HEK293 (cell line): ENCODE data around the gene PRKAG2.

Experiments used
- CTCF ChIA-PET: fragments of 350-600 bp; formaldehyde crosslinking; extraction: SDS; loops from one replicate; lab custom pipeline; 2021; ENCODE audit warnings: antibody characterized with exemption; lab: Yijun Ruan, JAX
- POLR2A ChIA-PET: fragments of 300-600 bp; formaldehyde crosslinking; extraction: SDS; loops from one replicate; lab custom pipeline; 2020; ENCODE audit warnings: antibody characterized with exemption, inconsistent platforms; lab: Yijun Ruan, JAX
- H3K27ac ChIP-seq: fragments of 200-500 bp; sonication (Bioruptor generic); 2 replicates; pipeline ENCODE4 v1.5.1; 2014; ENCODE audit warnings: low read depth, low read length, control low read depth, inconsistent platforms; ENCODE audit errors: extremely low read depth
- H3K36me3 ChIP-seq, 2 experiments: fragments of 200-500 bp in 1 of 2; sonication (Bioruptor generic) in 1 of 2; 1 replicate in 1 of 2; 2 replicates in 1 of 2; pipeline ENCODE4 v1.5.1; 2014 to 2017; ENCODE audit warnings: inconsistent platforms in 2 of 2, low read length in 2 of 2; ENCODE audit not compliant: control insufficient read depth in 2 of 2, insufficient read depth in 1 of 2
- H3K4me1 ChIP-seq: fragments of 200-500 bp; sonication (Bioruptor generic); 2 replicates; pipeline ENCODE4 v1.5.1; 2014; ENCODE audit warnings: mild to moderate bottlenecking, low read length, inconsistent platforms; ENCODE audit not compliant: control insufficient read depth, insufficient read depth
- H3K4me3 ChIP-seq: 2 replicates; pipeline ENCODE4 v1.5.1; 2011; ENCODE audit warnings: low read depth, mild to moderate bottlenecking, control low read depth, low read length, moderate library complexity
- H3K9me3 ChIP-seq: fragments of 200-500 bp; sonication (Bioruptor generic); 2 replicates; pipeline ENCODE4 v1.5.1; 2014; ENCODE audit warnings: low read depth, low read length, inconsistent platforms; ENCODE audit not compliant: control insufficient read depth, insufficient read depth
- EGR2 ChIP-seq: fragments of 450-650 bp; formaldehyde crosslinking; IDR thresholded peaks from 2 replicates; pipeline ENCODE4 v1.5.1; 2016; ENCODE audit warnings: low read depth, missing biosample characterization, missing genetic modification characterization
- GLIS1 ChIP-seq: fragments of 450-650 bp; formaldehyde crosslinking; IDR thresholded peaks from 2 replicates; pipeline ENCODE4 v1.5.1; 2016; ENCODE audit warnings: missing biosample characterization, missing genetic modification characterization
- OSR2 ChIP-seq: fragments of 450-650 bp; formaldehyde crosslinking; IDR thresholded peaks from 2 replicates; pipeline ENCODE4 v1.5.1; 2016; ENCODE audit warnings: missing biosample characterization, missing genetic modification characterization
- PRDM10 ChIP-seq: fragments of 450-650 bp; formaldehyde crosslinking; IDR thresholded peaks from 2 replicates; pipeline ENCODE4 v1.5.1; 2016; ENCODE audit warnings: missing biosample characterization, missing genetic modification characterization
- RBAK ChIP-seq: fragments of 450-650 bp; formaldehyde crosslinking; IDR thresholded peaks from 2 replicates; pipeline ENCODE4 v1.5.1; 2016; ENCODE audit warnings: missing biosample characterization, missing genetic modification characterization
- REPIN1 ChIP-seq: fragments of 450-650 bp; formaldehyde crosslinking; IDR thresholded peaks from 2 replicates; pipeline ENCODE4 v1.5.1; 2017; ENCODE audit warnings: missing biosample characterization, missing genetic modification characterization, low read depth
- SP7 ChIP-seq: fragments of 450-650 bp; formaldehyde crosslinking; IDR thresholded peaks from 2 replicates; pipeline ENCODE4 v1.5.1; 2016; ENCODE audit warnings: missing biosample characterization, missing genetic modification characterization
- WT1 ChIP-seq: fragments of 450-650 bp; formaldehyde crosslinking; IDR thresholded peaks from 2 replicates; pipeline ENCODE4 v1.5.1; 2016; ENCODE audit warnings: missing biosample characterization, missing genetic modification characterization
- ZBTB8A ChIP-seq: fragments of 450-650 bp; formaldehyde crosslinking; IDR thresholded peaks from 2 replicates; pipeline ENCODE4 v1.5.1; 2016; ENCODE audit warnings: missing biosample characterization, missing genetic modification characterization
- ZFHX2 ChIP-seq: fragments of 450-650 bp; formaldehyde crosslinking; conservative IDR thresholded peaks from 2 replicates; pipeline ENCODE4 v1.5.1; 2016; ENCODE audit warnings: missing biosample characterization, missing genetic modification characterization
- ZFP3 ChIP-seq: fragments of 450-650 bp; formaldehyde crosslinking; IDR thresholded peaks from 2 replicates; pipeline ENCODE4 v1.5.1; 2016; ENCODE audit warnings: low read depth, missing biosample characterization, missing genetic modification characterization
- ZNF146 ChIP-seq: fragments of 450-650 bp; formaldehyde crosslinking; IDR thresholded peaks from 2 replicates; pipeline ENCODE4 v1.5.1; 2016; ENCODE audit warnings: missing biosample characterization, missing genetic modification characterization
- ZNF292 ChIP-seq: fragments of 450-650 bp; formaldehyde crosslinking; IDR thresholded peaks from 2 replicates; pipeline ENCODE4 v1.5.1; 2016; ENCODE audit warnings: low read depth, missing biosample characterization, missing genetic modification characterization, borderline replicate concordance
- ZNF394 ChIP-seq: fragments of 450-650 bp; formaldehyde crosslinking; IDR thresholded peaks from 2 replicates; pipeline ENCODE4 v1.5.1; 2016; ENCODE audit warnings: missing biosample characterization, missing genetic modification characterization, mild to moderate bottlenecking, moderate library complexity, borderline replicate concordance
- ZNF596 ChIP-seq: fragments of 450-650 bp; IDR thresholded peaks from 2 replicates; pipeline ENCODE4 v1.5.0; 2018; ENCODE audit warnings: missing biosample characterization, mild to moderate bottlenecking, missing genetic modification characterization, moderate library complexity
- ZNF670 ChIP-seq: fragments of 450-650 bp; formaldehyde crosslinking; IDR thresholded peaks from 2 replicates; pipeline ENCODE4 v1.5.1; 2016; ENCODE audit warnings: missing biosample characterization, missing genetic modification characterization, low read depth
- ZSCAN16 ChIP-seq: fragments of 450-650 bp; formaldehyde crosslinking; IDR thresholded peaks from 2 replicates; pipeline ENCODE4 v1.5.1; 2016; ENCODE audit warnings: missing biosample characterization, missing genetic modification characterization
- TF ChIP-seq, protein P1 (sequence below): fragments of 450-650 bp; formaldehyde crosslinking; IDR thresholded peaks from 2 replicates; pipeline ENCODE4 v1.5.1; 2016; ENCODE audit warnings: missing biosample characterization, missing genetic modification characterization, low read depth
- TF ChIP-seq, protein P2 (sequence below): IDR thresholded peaks from 2 replicates; pipeline ENCODE4 v1.6.1; 2011; ENCODE audit warnings: mild to moderate bottlenecking, low read depth, low read length, borderline replicate concordance
- TF ChIP-seq, protein P3 (sequence below): fragments of 450-650 bp; formaldehyde crosslinking; IDR thresholded peaks from 2 replicates; pipeline ENCODE4 v1.5.1; 2017; ENCODE audit warnings: missing biosample characterization, missing genetic modification characterization

PRKAG2 gene

DNA sequence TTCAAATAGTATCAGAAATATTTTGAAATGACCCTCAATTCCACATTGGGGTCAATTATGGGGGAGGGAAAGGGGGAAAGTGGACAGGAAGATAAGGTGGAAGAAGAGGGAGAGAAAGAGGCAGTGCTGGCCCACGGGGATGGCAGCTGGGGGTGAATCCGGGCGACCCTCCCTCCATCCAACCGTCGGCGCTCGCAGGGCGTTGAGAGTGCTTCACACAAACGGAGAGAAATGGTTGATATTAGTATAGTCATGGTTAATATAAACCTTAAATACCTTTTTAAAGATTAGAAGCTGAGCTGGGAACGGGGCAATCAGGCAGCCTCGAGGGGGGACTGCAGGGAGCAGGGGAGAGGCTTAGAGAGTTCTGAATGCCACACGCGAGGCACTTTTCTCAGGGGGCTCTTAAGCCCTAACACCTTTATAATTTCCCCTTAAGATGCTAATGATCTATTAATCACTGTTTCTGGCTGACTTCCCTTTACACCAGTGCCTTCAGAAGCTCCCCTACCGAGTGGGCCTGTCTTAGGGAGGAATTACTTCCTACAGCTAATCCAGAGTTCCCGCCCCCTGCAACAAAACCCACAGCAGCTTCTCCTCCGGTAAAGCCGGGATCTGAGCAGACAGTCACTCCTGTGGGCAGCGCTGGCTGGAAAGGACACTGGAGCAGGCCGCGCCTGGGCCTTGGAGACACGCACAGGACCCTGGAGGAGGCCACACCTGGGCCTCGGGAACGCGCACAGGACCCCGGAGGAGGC is 39.5 kb downstream of the PRKAG2 start:
- ChIA-PET CTCF (no interaction called here), POLR2A (no interaction called here)
- Histone ChIP-seq H3K9me3 (no peaks in the 10 kb centered on the region), H3K36me3 (peaks cover 0 to under 1% of the 10 kb centered on the region in 2 experiments; a peak in 1 of 3 replicates), H3K4me1 (no peaks in the 10 kb centered on the region), H3K27ac (no peak overlapping the region), H3K4me3 (no peak overlapping the region)
- TF ChIP-seq, protein P1, sequence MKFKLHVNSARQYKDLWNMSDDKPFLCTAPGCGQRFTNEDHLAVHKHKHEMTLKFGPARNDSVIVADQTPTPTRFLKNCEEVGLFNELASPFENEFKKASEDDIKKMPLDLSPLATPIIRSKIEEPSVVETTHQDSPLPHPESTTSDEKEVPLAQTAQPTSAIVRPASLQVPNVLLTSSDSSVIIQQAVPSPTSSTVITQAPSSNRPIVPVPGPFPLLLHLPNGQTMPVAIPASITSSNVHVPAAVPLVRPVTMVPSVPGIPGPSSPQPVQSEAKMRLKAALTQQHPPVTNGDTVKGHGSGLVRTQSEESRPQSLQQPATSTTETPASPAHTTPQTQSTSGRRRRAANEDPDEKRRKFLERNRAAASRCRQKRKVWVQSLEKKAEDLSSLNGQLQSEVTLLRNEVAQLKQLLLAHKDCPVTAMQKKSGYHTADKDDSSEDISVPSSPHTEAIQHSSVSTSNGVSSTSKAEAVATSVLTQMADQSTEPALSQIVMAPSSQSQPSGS, result no peak
- 0 out of 2 replicates have a peak, but pooled peaks have one; percentile 11 for TF ChIP-seq OSR2 (tag by site-specific recombination)
- no peak for TF ChIP-seq ZSCAN16 (tag by site-specific recombination)
- no peak for TF ChIP-seq ZFP3 (tag by site-specific recombination)
- no peak for TF ChIP-seq ZNF146 (tag by site-specific recombination)
- no peak for TF ChIP-seq ZNF596 (tag by site-specific recombination)
- peak; percentile 95 for TF ChIP-seq PRDM10 (tag by site-specific recombination)
- no peak for TF ChIP-seq ZBTB8A
- TF ChIP-seq, protein P2, sequence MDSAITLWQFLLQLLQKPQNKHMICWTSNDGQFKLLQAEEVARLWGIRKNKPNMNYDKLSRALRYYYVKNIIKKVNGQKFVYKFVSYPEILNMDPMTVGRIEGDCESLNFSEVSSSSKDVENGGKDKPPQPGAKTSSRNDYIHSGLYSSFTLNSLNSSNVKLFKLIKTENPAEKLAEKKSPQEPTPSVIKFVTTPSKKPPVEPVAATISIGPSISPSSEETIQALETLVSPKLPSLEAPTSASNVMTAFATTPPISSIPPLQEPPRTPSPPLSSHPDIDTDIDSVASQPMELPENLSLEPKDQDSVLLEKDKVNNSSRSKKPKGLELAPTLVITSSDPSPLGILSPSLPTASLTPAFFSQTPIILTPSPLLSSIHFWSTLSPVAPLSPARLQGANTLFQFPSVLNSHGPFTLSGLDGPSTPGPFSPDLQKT, result no peak
- TF ChIP-seq RBAK (tag by site-specific recombination), result no peak
- no peak for TF ChIP-seq ZNF670 (tag by site-specific recombination)
- peak; percentile 33; the same call in 1 of the 2 replicates for TF ChIP-seq EGR2 (tag by site-specific recombination)
- peak; percentile 70; the same call in 1 of the 2 replicates for TF ChIP-seq ZNF394 (tag by site-specific recombination)
- TF ChIP-seq, protein P3, sequence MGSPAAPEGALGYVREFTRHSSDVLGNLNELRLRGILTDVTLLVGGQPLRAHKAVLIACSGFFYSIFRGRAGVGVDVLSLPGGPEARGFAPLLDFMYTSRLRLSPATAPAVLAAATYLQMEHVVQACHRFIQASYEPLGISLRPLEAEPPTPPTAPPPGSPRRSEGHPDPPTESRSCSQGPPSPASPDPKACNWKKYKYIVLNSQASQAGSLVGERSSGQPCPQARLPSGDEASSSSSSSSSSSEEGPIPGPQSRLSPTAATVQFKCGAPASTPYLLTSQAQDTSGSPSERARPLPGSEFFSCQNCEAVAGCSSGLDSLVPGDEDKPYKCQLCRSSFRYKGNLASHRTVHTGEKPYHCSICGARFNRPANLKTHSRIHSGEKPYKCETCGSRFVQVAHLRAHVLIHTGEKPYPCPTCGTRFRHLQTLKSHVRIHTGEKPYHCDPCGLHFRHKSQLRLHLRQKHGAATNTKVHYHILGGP (tag by site-specific recombination), result no peak
- TF ChIP-seq ZFHX2 (tag by site-specific recombination), result peak; percentile 29; the same call in 1 of the 2 replicates
- TF ChIP-seq WT1 (tag by site-specific recombination), result no peak
- peak; percentile 37; the same call in 1 of the 2 replicates for TF ChIP-seq SP7 (tag by site-specific recombination)
- no peak for TF ChIP-seq REPIN1 (tag by site-specific recombination)
- TF ChIP-seq GLIS1 (tag by site-specific recombination), result peak; percentile 51
- TF ChIP-seq ZNF292 (tag by site-specific recombination), result no peak
